ENCODE measurements around the gene CCDC190. TPM values are rescaled to one million over a fixed set of nuclear protein-coding genes. Genes with fewer than 3 reads are reported as not detected.

CCDC190 gene
- total and polyA plus RNA-seq, 2 of the 4 experiments (the other 2 are of a cell fraction), result 0.10 to 0.36 TPM

DNA sequence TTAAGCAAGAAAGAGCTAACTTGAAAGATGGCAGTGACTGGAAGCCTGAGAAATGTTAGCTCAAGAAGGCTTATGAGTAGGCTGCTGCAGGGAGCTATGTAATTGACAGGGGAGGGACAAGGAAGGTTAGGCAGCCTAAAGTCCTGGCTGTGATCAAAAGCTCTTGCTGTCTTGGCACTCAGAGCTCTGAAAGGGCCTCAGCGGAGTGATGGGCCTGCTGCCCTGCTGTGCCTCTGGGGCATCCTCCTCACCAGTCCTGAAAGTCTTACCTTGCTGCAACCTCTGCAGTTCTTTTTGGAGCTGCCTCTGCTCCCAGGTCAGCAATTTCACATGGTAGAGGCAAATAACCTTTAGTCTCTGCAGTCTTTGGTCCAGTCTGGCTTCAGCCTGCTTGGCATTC is 1.8 kb downstream of the CCDC190 start:
- Histone ChIP-seq H3K9me1 (ENCODE audit: insufficient read depth, low read length) (no peaks in the 10 kb centered on the region), H3K79me1 (ENCODE audit: low read depth in 1 of 2, low read length in 2 of 2) (no peaks in the 10 kb centered on the region), H2AFZ (replicated peaks; ENCODE audit: low read length, poor library complexity) (no peak overlapping the region), H3K4ac (ENCODE audit: low read depth, low read length) (no peak overlapping the region), H3K27ac (ENCODE audit: insufficient read depth, low read length) (no peak overlapping the region), H2BK20ac (ENCODE audit: low read depth, low read length) (no peak overlapping the region), H3K9ac (ENCODE audit: low read depth, low read length) (no peak overlapping the region), H4K91ac (ENCODE audit: insufficient read depth, low read depth, low read length) (no peak overlapping the region), H3K9me3 (ENCODE audit: control insufficient read depth, insufficient read depth, low read length) (no peaks in the 10 kb centered on the region), H3K4me1 (ENCODE audit: control insufficient read depth, insufficient read depth, low read length) (peaks cover 5% of the 10 kb centered on the region; the same call in 1 of the 2 replicates), H4K5ac (ENCODE audit: low read depth, low read length) (peak overlapping the region; percentile 18; the same call in 1 of the 2 replicates), H4K20me1 (ENCODE audit: insufficient read depth, low read length) (no peaks in the 10 kb centered on the region), H3K36me3 (ENCODE audit: control insufficient read depth, insufficient read depth, low read length) (no peaks in the 10 kb centered on the region), H3K4me2 (ENCODE audit: low read depth, low read length) (no peak overlapping the region), H2BK120ac (ENCODE audit: low read depth, low read length) (0 out of 2 replicates have a peak overlapping the region, but pooled peaks have one; percentile 28), H3K56ac (ENCODE audit: extremely low read depth, insufficient read depth, low read length) (no peak overlapping the region), H2BK5ac (ENCODE audit: low read depth, low read length, poor library complexity, severe bottlenecking) (no peak overlapping the region), H4K8ac (ENCODE audit: low read depth in 2 of 2, low read length in 2 of 2) (no peak overlapping the region), H3K18ac (ENCODE audit: low read depth, low read length) (no peak overlapping the region), H3K14ac (replicated peaks; ENCODE audit: low read depth, low read length) (no peak overlapping the region), H2AK9ac (replicated peaks; ENCODE audit: low read depth, low read length, poor library complexity) (no peak overlapping the region), H2AK5ac (ENCODE audit: low read depth, low read length) (no peak overlapping the region), H3K23ac (ENCODE audit: low read depth, low read length) (peak overlapping the region; percentile 5; the same call in 1 of the 2 replicates), H3K4me3 (ENCODE audit: insufficient read depth, low read depth, low read length) (no peak overlapping the region), H3K27me3 (ENCODE audit: control insufficient read depth, insufficient read depth, low read length) (no peaks in the 10 kb centered on the region), H2BK15ac (ENCODE audit: low read depth, low read length) (no peak overlapping the region)
- in situ Hi-C loops (cut with MboI; ENCODE audit: low sequenced_read_pairs) (loop anchor here (5.0 kb wide), 1 partner anchor 318 kb away; no protein-coding TSS in a partner anchor), dilution Hi-C loops (cut with HindIII; ENCODE audit: low sequenced_read_pairs, unreplicated experiment) (loop anchor here (25.0 kb wide), 2 partner anchors 203 to 453 kb away; partner anchors contain the start of genes NUF2 and RGS4), intact Hi-C loops (cut with micrococcal nuclease) (no loop called here)
- DNase-seq, result no peak
- CTCF ChIA-PET, result no interaction called here
- no peak for ATAC-seq (ENCODE audit: low read depth)
- no peak for TF ChIP-seq BHLHE40 (IDR thresholded peaks at IDR 0.05; ENCODE audit: low read depth, low read length)
- TF ChIP-seq, protein P1, sequence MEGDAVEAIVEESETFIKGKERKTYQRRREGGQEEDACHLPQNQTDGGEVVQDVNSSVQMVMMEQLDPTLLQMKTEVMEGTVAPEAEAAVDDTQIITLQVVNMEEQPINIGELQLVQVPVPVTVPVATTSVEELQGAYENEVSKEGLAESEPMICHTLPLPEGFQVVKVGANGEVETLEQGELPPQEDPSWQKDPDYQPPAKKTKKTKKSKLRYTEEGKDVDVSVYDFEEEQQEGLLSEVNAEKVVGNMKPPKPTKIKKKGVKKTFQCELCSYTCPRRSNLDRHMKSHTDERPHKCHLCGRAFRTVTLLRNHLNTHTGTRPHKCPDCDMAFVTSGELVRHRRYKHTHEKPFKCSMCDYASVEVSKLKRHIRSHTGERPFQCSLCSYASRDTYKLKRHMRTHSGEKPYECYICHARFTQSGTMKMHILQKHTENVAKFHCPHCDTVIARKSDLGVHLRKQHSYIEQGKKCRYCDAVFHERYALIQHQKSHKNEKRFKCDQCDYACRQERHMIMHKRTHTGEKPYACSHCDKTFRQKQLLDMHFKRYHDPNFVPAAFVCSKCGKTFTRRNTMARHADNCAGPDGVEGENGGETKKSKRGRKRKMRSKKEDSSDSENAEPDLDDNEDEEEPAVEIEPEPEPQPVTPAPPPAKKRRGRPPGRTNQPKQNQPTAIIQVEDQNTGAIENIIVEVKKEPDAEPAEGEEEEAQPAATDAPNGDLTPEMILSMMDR (conservative IDR thresholded peaks at IDR 0.05; ENCODE audit: low read depth, low read length), result no peak
- TF ChIP-seq FOS (IDR thresholded peaks at IDR 0.05; ENCODE audit: low read depth, low read length), result no peak
- TF ChIP-seq CEBPB (IDR thresholded peaks at IDR 0.05; ENCODE audit: low read depth, low read length), result no peak
- no peak for TF ChIP-seq RFX5 (IDR thresholded peaks at IDR 0.05; ENCODE audit: low read depth, low read length)
- TF ChIP-seq NFE2L2 (IDR thresholded peaks at IDR 0.05; ENCODE audit: low read depth, low read length), result no peak
- TF ChIP-seq, protein P2, sequence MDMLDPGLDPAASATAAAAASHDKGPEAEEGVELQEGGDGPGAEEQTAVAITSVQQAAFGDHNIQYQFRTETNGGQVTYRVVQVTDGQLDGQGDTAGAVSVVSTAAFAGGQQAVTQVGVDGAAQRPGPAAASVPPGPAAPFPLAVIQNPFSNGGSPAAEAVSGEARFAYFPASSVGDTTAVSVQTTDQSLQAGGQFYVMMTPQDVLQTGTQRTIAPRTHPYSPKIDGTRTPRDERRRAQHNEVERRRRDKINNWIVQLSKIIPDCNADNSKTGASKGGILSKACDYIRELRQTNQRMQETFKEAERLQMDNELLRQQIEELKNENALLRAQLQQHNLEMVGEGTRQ (IDR thresholded peaks at IDR 0.05; ENCODE audit: low read depth, low read length), result no peak
- TF ChIP-seq RAD21 (IDR thresholded peaks at IDR 0.05; ENCODE audit: low read length), result no peak
- no peak for TF ChIP-seq CHD1 (IDR thresholded peaks at IDR 0.05; ENCODE audit: low read depth, low read length)
- no peak for TF ChIP-seq SMC3 (IDR thresholded peaks at IDR 0.05; ENCODE audit: low read depth, low read length)
- TF ChIP-seq MXI1 (IDR thresholded peaks at IDR 0.05; ENCODE audit: borderline replicate concordance, low read depth, low read length), result no peak
- POLR2A ChIA-PET (ENCODE audit: unreplicated experiment), result no interaction called here
- no TSS peak for BruUV-seq (replicated peaks)
- WGBS, 2 experiments (ENCODE audit: extremely low coverage in 2 of 2, insufficient read length in 1 of 2), result no CpG with 5 or more reads among the region's 1 CpG

Data from IMR-90 (cell line).